ENCODE results near the gene BCL3.
A peak's percentile ranks its signal among the peaks of the same experiment; 100 is the strongest.

The BCL3 gene

DNA sequence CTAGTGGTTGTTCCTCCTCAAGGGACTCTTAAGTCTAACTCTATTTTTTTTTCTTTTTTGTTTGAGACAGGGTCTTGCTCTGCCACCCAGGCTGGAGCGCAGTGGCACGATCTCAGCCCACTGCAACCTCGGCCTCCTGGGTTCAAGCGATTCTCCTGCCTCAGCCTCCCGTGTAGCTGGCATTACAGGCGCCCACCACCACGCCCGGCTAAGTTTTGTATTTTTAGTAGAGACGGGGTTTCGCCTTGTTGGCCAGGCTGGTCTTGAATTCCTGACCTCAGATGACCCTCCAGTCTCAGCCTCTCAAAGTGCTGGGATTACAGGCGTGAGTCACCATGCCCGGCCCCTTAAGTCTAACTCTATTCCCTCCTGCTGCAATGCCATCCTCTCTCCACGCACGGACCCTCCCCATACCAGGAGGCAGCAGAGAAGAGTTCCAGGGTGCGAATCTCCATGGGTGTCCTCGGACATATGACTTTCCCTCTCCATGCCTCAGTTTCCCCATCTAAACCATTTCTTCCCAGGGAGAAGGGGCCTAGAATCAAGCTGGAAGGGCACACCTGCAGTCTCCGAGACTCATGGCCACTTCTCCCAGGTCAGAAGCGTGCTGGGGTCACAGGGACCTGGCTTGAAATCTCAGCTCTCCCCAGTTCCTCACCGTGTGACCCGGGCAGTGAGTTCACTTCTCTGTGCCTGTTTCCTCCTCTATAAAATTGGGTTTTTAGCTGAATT is 6.0 kb upstream of the BCL3 start:
- DNase-seq (ENCODE audit: low read depth) = peak; percentile 79

DNA sequence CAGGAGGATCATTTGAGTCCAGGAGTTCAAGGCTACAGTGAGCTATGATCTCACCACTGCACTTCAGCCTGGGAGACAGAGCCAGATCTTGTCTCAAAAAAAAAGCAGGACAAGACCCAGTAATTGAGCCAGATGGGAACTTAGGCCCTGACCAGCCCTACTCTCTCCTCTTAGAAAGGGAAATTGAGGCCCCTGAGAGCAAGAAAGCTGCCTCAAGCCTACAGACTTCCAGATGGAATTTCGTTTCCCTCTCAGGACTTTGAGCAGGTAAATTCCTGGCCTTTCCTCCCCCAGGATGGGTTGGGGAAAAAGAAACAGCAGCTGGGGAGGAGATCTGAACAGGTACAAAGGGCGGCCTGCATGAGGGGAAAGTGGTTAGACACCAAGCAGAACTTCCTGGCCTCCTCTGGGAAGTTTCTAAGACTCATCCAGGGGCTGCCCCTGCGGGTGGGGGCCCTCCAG is 3.6 kb upstream of the BCL3 start:
- no peak for DNase-seq (ENCODE audit: low read depth)

- DNase-seq (ENCODE audit: low read depth) = peak; percentile 61
Observed at GRCh38 chr19:44745341-44745831, 3.1 kb upstream of the BCL3 start.

GRCh38 chr19:44745887-44746600 is 2.5 kb upstream of the BCL3 start:
- DNase-seq (ENCODE audit: low read depth) = no peak

GRCh38 chr19:44746616-44746945 is 1.9 kb upstream of the BCL3 start:
- no peak for DNase-seq (ENCODE audit: low read depth)

DNA sequence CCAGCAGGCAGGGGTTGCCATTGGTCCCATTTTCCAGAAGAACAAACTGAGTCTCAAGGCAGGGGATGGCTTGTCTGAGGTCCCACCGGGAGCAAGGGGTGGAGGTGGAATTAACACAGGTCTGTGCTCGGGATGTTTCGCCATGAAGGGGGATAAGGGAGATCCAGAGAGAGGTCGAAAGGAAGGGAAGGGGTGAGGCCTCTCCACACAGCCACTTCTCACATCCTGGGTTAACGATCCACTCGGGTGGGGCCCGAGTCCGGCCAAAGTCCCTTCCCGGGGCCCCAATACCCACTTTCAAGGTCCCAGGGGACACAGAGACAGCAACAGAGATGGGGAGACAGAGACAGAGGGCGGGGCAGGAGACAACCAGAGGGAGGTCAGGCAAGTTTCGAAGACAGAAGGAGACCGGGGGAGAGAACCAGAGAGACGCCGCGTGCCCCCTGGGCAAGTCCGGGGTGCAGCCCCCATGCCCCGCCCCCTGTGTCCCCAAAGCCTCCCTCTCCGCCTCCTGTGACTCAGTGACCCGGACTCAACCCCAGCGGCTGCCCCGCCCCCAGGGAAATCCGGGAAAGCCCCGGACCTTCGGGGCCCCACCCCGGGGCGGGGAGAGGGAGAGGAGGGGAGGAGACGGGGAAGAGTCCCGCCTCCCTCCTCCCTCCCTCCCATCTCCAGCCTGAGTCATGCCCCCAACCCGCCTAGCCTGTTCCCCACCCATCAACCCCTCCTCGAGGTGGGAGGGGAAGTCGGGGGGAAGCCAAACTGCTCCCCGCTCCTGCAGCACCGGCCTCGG is 1.4 kb upstream of the BCL3 start:
- DNase-seq (ENCODE audit: low read depth) = peak; percentile 95

DNA sequence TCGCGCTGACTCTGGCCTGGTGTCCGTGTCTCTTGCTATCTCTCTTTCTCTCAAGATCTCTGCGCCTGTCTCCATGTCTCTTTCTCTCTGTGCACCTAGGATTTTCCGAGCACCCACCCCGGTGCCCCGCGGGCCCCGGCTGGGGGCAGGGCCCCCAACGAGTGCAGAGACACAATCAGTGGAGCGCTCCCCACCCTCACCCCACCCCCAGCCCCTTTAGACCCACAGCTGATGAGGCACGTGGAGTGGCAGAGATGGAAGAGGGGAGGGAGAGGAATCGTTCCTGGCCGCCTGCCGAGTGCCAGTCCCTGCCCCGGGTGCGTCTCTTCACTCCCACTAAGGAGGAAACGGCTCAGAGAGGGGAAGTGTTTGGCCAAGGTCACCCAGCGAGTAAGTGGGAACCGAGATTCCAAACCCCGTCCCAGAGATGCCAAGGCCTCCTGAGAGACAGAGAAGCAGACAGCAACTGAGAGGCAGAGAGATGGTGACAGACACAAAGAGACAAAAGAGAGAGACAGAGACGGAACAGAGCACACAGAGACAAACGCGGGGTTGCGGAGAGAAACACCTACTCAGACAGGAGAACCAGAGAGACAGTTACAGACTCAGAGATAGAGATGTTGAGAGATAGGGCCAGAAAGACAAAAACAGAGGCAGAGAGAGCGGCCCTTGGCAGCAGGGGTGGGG is 626 bp upstream of the BCL3 start:
- DNase-seq (ENCODE audit: low read depth) = peak; percentile 64

GRCh38 chr19:44749292-44749691 is 784 bp downstream of the BCL3 start:
- DNase-seq (ENCODE audit: low read depth) = no peak

DNA sequence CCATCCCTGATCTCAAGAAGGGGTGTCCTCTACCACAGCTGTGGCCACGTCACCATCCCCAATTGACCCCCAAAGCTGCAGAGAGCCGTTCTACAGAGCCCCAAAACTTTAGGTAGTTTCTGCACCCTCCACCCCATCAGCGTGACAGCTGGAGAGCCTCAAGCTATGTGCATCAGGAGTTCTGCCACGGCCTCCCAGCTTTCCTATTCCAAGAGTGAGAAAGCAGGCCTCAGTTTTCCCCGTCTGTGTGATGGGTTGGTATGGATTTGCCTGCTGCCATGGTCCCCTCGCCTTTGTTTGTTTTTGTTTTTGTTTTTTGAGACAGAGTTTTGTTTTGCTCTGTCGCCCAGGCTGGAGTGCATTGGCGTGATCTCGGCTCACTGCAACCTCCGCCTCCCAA is 1.5 kb downstream of the BCL3 start:
- DNase-seq (ENCODE audit: low read depth) = no peak

DNA sequence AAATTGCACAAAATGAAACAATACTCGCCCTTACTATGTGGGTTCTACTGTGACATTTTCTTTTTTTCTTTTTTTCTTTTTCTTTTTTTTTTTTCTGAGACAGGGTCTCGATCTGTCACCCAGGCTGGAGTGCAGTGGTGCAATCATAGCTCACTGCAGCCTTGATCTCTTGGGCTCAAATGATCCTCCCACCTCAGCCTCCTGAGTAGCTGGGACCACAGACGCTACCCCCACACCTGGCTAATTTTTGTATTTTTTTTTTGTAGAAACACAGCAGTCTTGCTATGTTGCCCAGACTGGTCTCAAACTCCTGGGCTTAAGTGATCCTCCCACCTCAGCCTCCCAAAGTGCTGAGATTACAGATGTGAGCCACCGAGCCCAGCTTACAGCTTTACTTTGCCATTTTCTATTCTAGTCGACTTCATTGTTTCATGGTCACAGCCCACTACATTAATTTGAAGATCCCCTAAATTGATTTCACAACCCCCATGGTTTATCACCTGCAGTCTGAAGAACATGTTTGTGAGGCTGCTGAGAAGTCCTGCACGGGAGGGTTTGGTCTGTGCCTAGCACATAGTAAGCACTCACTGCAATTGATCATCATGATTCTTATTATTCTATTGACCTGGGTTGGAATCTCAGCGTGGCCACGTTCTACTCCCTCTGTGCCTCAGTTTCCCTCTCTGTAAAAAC is 3.8 kb downstream of the BCL3 start:
- no peak for DNase-seq (ENCODE audit: low read depth)

DNA sequence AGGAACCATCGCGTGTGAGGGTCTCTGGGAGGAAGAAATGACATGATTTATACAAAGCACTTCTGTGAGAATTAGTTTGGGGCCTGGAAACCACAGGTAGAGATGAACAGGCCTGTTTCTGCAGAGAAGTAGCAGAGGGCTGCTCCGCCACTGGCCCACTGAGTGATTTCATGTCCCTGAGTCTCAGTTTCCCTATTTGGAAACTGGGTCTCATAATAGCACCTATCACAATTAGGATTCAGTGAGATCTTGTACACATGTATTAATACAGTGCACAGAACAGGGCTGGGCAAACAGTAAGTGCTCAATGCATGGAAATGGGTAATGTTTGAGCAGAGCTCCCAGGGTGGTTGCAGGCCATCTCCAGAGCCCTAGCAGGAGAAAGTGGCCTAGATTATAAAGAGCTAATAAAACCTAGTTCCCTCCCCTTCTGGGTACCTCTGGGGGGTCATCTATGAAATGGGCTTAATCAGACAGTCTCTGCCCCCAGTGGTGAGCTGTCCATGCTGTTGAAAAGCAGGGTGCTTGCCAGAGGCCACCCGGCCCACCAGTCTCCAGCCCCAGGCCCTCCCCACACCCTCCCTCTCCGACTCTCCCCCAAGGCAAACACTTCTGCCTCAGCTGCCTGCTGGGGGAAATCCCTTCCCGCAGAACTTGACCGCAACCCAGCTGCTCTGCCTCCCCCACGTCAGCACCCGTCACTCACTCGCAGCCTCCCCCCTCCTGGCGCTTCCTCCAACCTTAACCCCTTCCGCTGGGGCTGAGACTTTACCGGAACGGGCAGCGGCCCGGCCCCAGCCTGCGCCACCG is 4.5 kb downstream of the BCL3 start:
- DNase-seq (ENCODE audit: low read depth) = peak; percentile 93

- DNase-seq (ENCODE audit: low read depth) = no peak
Observed at GRCh38 chr19:44753626-44753931, 5.1 kb downstream of the BCL3 start.

GRCh38 chr19:44753932-44754749 is 5.6 kb downstream of the BCL3 start:
- DNase-seq (ENCODE audit: low read depth) = peak; percentile 89

GRCh38 chr19:44754750-44755080 is 6.2 kb downstream of the BCL3 start:
- no peak for DNase-seq (ENCODE audit: low read depth)

GRCh38 chr19:44755219-44755618 is 6.7 kb downstream of the BCL3 start:
- DNase-seq (ENCODE audit: low read depth) = no peak

- DNase-seq (ENCODE audit: low read depth) = no peak
Observed at GRCh38 chr19:44756089-44756562, 7.6 kb downstream of the BCL3 start.

- DNase-seq (ENCODE audit: low read depth) = no peak
Observed at GRCh38 chr19:44757057-44757734, 8.7 kb downstream of the BCL3 start.

GRCh38 chr19:44757735-44758505 is 9.4 kb downstream of the BCL3 start:
- peak; percentile 51 for DNase-seq (ENCODE audit: low read depth)

DNA sequence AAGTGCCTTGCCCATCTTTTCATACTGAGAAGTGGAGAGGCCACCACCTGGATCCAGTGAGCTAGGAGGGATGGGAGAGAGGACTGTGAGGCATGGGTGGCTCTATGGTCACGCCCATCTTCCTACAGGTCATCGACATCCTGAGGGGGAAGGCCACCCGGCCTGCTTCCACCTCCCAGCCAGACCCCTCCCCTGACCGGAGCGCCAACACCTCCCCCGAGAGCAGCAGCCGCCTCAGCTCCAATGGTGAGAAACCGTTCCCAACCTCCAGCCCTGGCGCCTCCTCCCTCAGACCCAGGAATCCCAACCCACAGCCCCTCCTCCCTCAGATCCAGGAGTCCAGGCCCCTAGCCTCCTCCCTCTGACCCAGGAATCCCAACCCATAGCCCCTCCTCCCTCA is 10.1 kb downstream of the BCL3 start:
- DNase-seq (ENCODE audit: low read depth) = no peak
